ENCODE results near the gene RANBP1. TPM values are rescaled to one million over a fixed set of nuclear protein-coding genes. Genes with fewer than 3 reads are reported as not detected.
A peak's percentile ranks its signal among the peaks of the same experiment; 100 is the strongest.

Gene RANBP1
- total RNA-seq, 1 experiment from 2014 or later = 168 TPM

GRCh38 chr22:20116951-20117632, 1.2 kb downstream of the RANBP1 start, which contains the start of gene TRMT2A:
Gene TRMT2A (minus strand): TSS chr22:20117226. CDS start chr22:20116906, 320 bp downstream.
- TF ChIP-seq CTCF (conservative IDR thresholded peaks at IDR 0.05) (no peak), EZH2 (IDR thresholded peaks at IDR 0.05; ENCODE audit: low read depth) (no peak)
- ChIA-PET POLR2A (ENCODE audit: unreplicated experiment) (no interaction called here), CTCF (no interaction called here)
- Histone ChIP-seq H4K20me1 (ENCODE audit: insufficient read depth) (no peaks in the 10 kb centered on the region), H3K9me3 (ENCODE audit: insufficient read depth, low read depth) (no peaks in the 10 kb centered on the region), H3K4me2 (peak within 1 kb of the TSS; percentile 86), H3K79me2 (ENCODE audit: low read depth) (peaks cover 59% of the 10 kb centered on the region), H3K27me3 (ENCODE audit: insufficient read depth, low read depth) (no peaks in the 10 kb centered on the region), H3F3A (ENCODE audit: insufficient read depth, low read depth) (peaks cover 4% of the 10 kb centered on the region; the same call in 1 of the 2 replicates), H2AFZ (peak within 1 kb of the TSS; percentile 88), H3K4me3 (peak within 1 kb of the TSS; percentile 75), H3K36me3 (ENCODE audit: low read depth) (no peaks in the 10 kb centered on the region), H3K9me2 (ENCODE audit: insufficient read depth) (no peaks in the 10 kb centered on the region), H3K4me1 (replicated peaks; ENCODE audit: insufficient read depth) (peaks cover 9% of the 10 kb centered on the region; the same call in 1 of the 2 replicates), H3K27ac (0 out of 2 replicates have a peak within 1 kb of the TSS, but pooled peaks have one; percentile 28)
- intact Hi-C loops (cut with micrococcal nuclease; ENCODE audit: unreplicated experiment) = loop anchor here (2.0 kb wide), 2 partner anchors 36 to 154 kb away; partner anchors contain the start of gene DGCR8
- BruUV-seq (replicated peaks) = no TSS peak
- peak; percentile 80 to 95 for DNase-seq

- BruUV-seq (replicated peaks) = no TSS peak
- POLR2A ChIA-PET (ENCODE audit: unreplicated experiment) = no interaction called here
- H3K36me3 ChIP-seq (ENCODE audit: low read depth) = no peaks in the 10 kb centered on the region
- peak overlapping the region; percentile 86 for H3K4me2 ChIP-seq
- H3K27ac ChIP-seq = no peak overlapping the region
- H3K4me3 ChIP-seq = peak overlapping the region; percentile 75
- H3K9me2 ChIP-seq (ENCODE audit: insufficient read depth) = no peaks in the 10 kb centered on the region
- H4K20me1 ChIP-seq (ENCODE audit: insufficient read depth) = no peaks in the 10 kb centered on the region
- no peaks in the 10 kb centered on the region for H3K27me3 ChIP-seq (ENCODE audit: insufficient read depth, low read depth)
- no peaks in the 10 kb centered on the region for H3F3A ChIP-seq (ENCODE audit: insufficient read depth, low read depth)
- TF ChIP-seq EZH2 (IDR thresholded peaks at IDR 0.05; ENCODE audit: low read depth) (no peak), CTCF (conservative IDR thresholded peaks at IDR 0.05) (no peak)
- no peak overlapping the region; the same call in 1 of the 2 replicates for H2AFZ ChIP-seq
- no peak for DNase-seq
- intact Hi-C loops (cut with micrococcal nuclease; ENCODE audit: unreplicated experiment) = loop anchor here (2.0 kb wide), 2 partner anchors 37 to 155 kb away; partner anchors contain the start of gene DGCR8
- H3K4me1 ChIP-seq (replicated peaks; ENCODE audit: insufficient read depth) = peaks cover 9% of the 10 kb centered on the region; the same call in 1 of the 2 replicates
- H3K9me3 ChIP-seq (ENCODE audit: insufficient read depth, low read depth) = no peaks in the 10 kb centered on the region
- CTCF ChIA-PET = no interaction called here
- peaks cover 62% of the 10 kb centered on the region for H3K79me2 ChIP-seq (ENCODE audit: low read depth)
Measured at GRCh38 chr22:20117633-20118299, 1.9 kb downstream of the RANBP1 start.

- Histone ChIP-seq H3K4me3 (peak overlapping the region; percentile 75), H3K27ac (no peak overlapping the region), H3K9me3 (ENCODE audit: insufficient read depth, low read depth) (no peaks in the 10 kb centered on the region), H3K9me2 (ENCODE audit: insufficient read depth) (no peaks in the 10 kb centered on the region), H3K79me2 (ENCODE audit: low read depth) (peaks cover 62% of the 10 kb centered on the region), H3K36me3 (ENCODE audit: low read depth) (no peaks in the 10 kb centered on the region), H4K20me1 (ENCODE audit: insufficient read depth) (no peaks in the 10 kb centered on the region), H3K4me2 (peak overlapping the region; percentile 86), H3F3A (ENCODE audit: insufficient read depth, low read depth) (no peaks in the 10 kb centered on the region), H3K27me3 (ENCODE audit: insufficient read depth, low read depth) (no peaks in the 10 kb centered on the region), H3K4me1 (replicated peaks; ENCODE audit: insufficient read depth) (peaks cover 9% of the 10 kb centered on the region; the same call in 1 of the 2 replicates), H2AFZ (no peak overlapping the region; the same call in 1 of the 2 replicates)
- intact Hi-C loops (cut with micrococcal nuclease; ENCODE audit: unreplicated experiment) = no loop called here
- CTCF ChIA-PET = no interaction called here
- POLR2A ChIA-PET (ENCODE audit: unreplicated experiment) = no interaction called here
- BruUV-seq (replicated peaks) = TSS peak; percentile 62
- TF ChIP-seq CTCF (conservative IDR thresholded peaks at IDR 0.05) (no peak), EZH2 (IDR thresholded peaks at IDR 0.05; ENCODE audit: low read depth) (no peak)
- no peak for DNase-seq
Measured at GRCh38 chr22:20118300-20119020, 2.6 kb downstream of the RANBP1 start.
